ENCODE data around the gene LRRC66. TPM values are rescaled to one million over a fixed set of nuclear protein-coding genes. Genes with fewer than 3 reads are reported as not detected.

Gene LRRC66
- polyA plus RNA-seq, 1 donor (not counting 4 experiments of a cell fraction or from before 2014, with no cell fraction given), result 0.28 TPM

- Histone ChIP-seq H3K79me2 (ENCODE audit: control insufficient read depth, insufficient read depth, low read length) (no peaks in the 10 kb centered on the region), H3K9me3 (ENCODE audit: control insufficient read depth, low read depth, low read length) (no peaks in the 10 kb centered on the region), H3K27me3 (ENCODE audit: control insufficient read depth, extremely low read depth, insufficient read depth, low read length) (no peaks in the 10 kb centered on the region), H3K4me2 (ENCODE audit: control insufficient read depth, extremely low read depth, insufficient read depth, low read depth, low read length) (no peak overlapping the region), H4K20me1 (ENCODE audit: control insufficient read depth, extremely low read depth, insufficient read depth, low read length) (no peaks in the 10 kb centered on the region), H3K4me3 (ENCODE audit: control insufficient read depth in 2 of 3, extremely low read depth in 1 of 3, insufficient read depth in 2 of 3, low read depth in 1 of 3, low read length in 3 of 3) (no peak overlapping the region), H3K4me1 (ENCODE audit: control insufficient read depth, extremely low read depth, insufficient read depth, low read length) (peaks cover 5% of the 10 kb centered on the region), H3K9ac (ENCODE audit: control insufficient read depth, extremely low read depth, insufficient read depth, low read length) (no peak overlapping the region), H3K27ac (ENCODE audit: control insufficient read depth, insufficient read depth, low read length) (no peak overlapping the region), H3K9me1 (ENCODE audit: control insufficient read depth, extremely low read depth, insufficient read depth, low read length) (no peaks in the 10 kb centered on the region), H3K36me3 (ENCODE audit: control insufficient read depth in 2 of 2, extremely low read depth in 1 of 2, insufficient read depth in 2 of 2, low read length in 2 of 2) (no peaks in the 10 kb centered on the region), H2AFZ (ENCODE audit: control insufficient read depth, low read length) (no peak overlapping the region)
- no peak for DNase-seq (ENCODE audit: low read depth, low spot score)
- FAIRE-seq, result no peak
- dilution Hi-C loops (cut with MboI; ENCODE audit: extremely low pct_ligation_motif_present, low sequenced_read_pairs), result no loop called here
- TF ChIP-seq EZH2 (IDR thresholded peaks at IDR 0.05; ENCODE audit: low read length) (no peak), CTCF (optimal IDR thresholded peaks at IDR 0.05 in 1 of 3, IDR thresholded peaks at IDR 0.05 in 1 of 3, conservative IDR thresholded peaks at IDR 0.05 in 1 of 3; ENCODE audit: extremely low read depth in 1 of 3, insufficient read depth in 2 of 3, low read length in 3 of 3) (no peak)
These were observed 24.4 kb downstream of the LRRC66 start for GRCh38 chr4:51995647-51996220.

GRCh38 chr4:51965862-51966261, 54.3 kb downstream of the LRRC66 start:
- Histone ChIP-seq H3K4me3 (ENCODE audit: control insufficient read depth in 2 of 3, extremely low read depth in 1 of 3, insufficient read depth in 2 of 3, low read depth in 1 of 3, low read length in 3 of 3) (no peak overlapping the region), H3K27ac (ENCODE audit: control insufficient read depth, insufficient read depth, low read length) (no peak overlapping the region), H3K9me1 (ENCODE audit: control insufficient read depth, extremely low read depth, insufficient read depth, low read length) (no peaks in the 10 kb centered on the region), H2AFZ (ENCODE audit: control insufficient read depth, low read length) (no peak overlapping the region), H3K27me3 (ENCODE audit: control insufficient read depth, extremely low read depth, insufficient read depth, low read length) (no peaks in the 10 kb centered on the region), H3K4me2 (ENCODE audit: control insufficient read depth, extremely low read depth, insufficient read depth, low read depth, low read length) (no peak overlapping the region), H3K9me3 (ENCODE audit: control insufficient read depth, low read depth, low read length) (no peaks in the 10 kb centered on the region), H3K4me1 (ENCODE audit: control insufficient read depth, extremely low read depth, insufficient read depth, low read length) (no peaks in the 10 kb centered on the region), H3K79me2 (ENCODE audit: control insufficient read depth, insufficient read depth, low read length) (no peaks in the 10 kb centered on the region), H3K9ac (ENCODE audit: control insufficient read depth, extremely low read depth, insufficient read depth, low read length) (no peak overlapping the region), H3K36me3 (ENCODE audit: control insufficient read depth in 2 of 2, extremely low read depth in 1 of 2, insufficient read depth in 2 of 2, low read length in 2 of 2) (no peaks in the 10 kb centered on the region), H4K20me1 (ENCODE audit: control insufficient read depth, extremely low read depth, insufficient read depth, low read length) (no peaks in the 10 kb centered on the region)
- FAIRE-seq, result no peak
- DNase-seq (ENCODE audit: low read depth, low spot score), result no peak
- dilution Hi-C loops (cut with MboI; ENCODE audit: extremely low pct_ligation_motif_present, low sequenced_read_pairs), result no loop called here
- TF ChIP-seq EZH2 (IDR thresholded peaks at IDR 0.05; ENCODE audit: low read length) (no peak), CTCF (optimal IDR thresholded peaks at IDR 0.05 in 1 of 3, IDR thresholded peaks at IDR 0.05 in 1 of 3, conservative IDR thresholded peaks at IDR 0.05 in 1 of 3; ENCODE audit: extremely low read depth in 1 of 3, insufficient read depth in 2 of 3, low read length in 3 of 3) (no peak)

All from keratinocyte (primary cell).